Endodermal cell (in vitro differentiated cells): Measurements from ENCODE around the gene ZNF239. TPM values are rescaled to one million over a fixed set of nuclear protein-coding genes. Genes with fewer than 3 reads are reported as not detected.
"Not testable (repeated sequence)": the region's sequence is repeated elsewhere in the genome, so short reads cannot be mapped to it uniquely, and the experiment has no call there.

Source experiments
- DNase-seq: peaks from one replicate; pipeline ENCODE4 v3.0.0-alpha.2; 2017
- H3K27ac ChIP-seq: 2 replicates; pipeline ENCODE4 v1.5.1; 2013; ENCODE audit warnings: mild to moderate bottlenecking, low read depth, low read length, moderate library complexity
- H3K27me3 ChIP-seq: 2 replicates; pipeline ENCODE4 v1.6.1; 2013; ENCODE audit warnings: mild to moderate bottlenecking, low read length, moderate library complexity; ENCODE audit not compliant: insufficient read depth, control insufficient read depth, poor library complexity, severe bottlenecking
- H3K36me3 ChIP-seq: 2 replicates; pipeline ENCODE4 v1.7.0; 2013; ENCODE audit warnings: mild to moderate bottlenecking, low read length, moderate library complexity; ENCODE audit not compliant: control insufficient read depth, insufficient read depth
- H3K4me1 ChIP-seq: one replicate; pipeline ENCODE4 v1.7.0; 2013; ENCODE audit warnings: low read length; ENCODE audit not compliant: control insufficient read depth, insufficient read depth
- H3K4me3 ChIP-seq: 2 replicates; pipeline ENCODE4 v1.5.1; 2013; ENCODE audit warnings: mild to moderate bottlenecking, low read length, moderate library complexity
- H3K9ac ChIP-seq: 2 replicates; pipeline ENCODE4 v1.6.1; 2013; ENCODE audit warnings: mild to moderate bottlenecking, low read length, moderate library complexity; ENCODE audit not compliant: poor library complexity, severe bottlenecking; ENCODE audit errors: extremely low read depth
- H3K9me3 ChIP-seq: 2 replicates; pipeline ENCODE4 v1.6.1; 2013; ENCODE audit warnings: mild to moderate bottlenecking, low read length, moderate library complexity; ENCODE audit not compliant: control insufficient read depth
- H3K27ac Mint-ChIP-seq: 2 replicates; pipeline ENCODE4 v1.8.0; 2020; ENCODE audit warnings: mixed read lengths
- H3K27me3 Mint-ChIP-seq: 2 replicates; pipeline ENCODE4 v1.8.0; 2021; ENCODE audit warnings: mild to moderate bottlenecking, mixed read lengths; ENCODE audit not compliant: insufficient read depth
- H3K36me3 Mint-ChIP-seq: 2 replicates; pipeline ENCODE4 v1.8.0; 2020; ENCODE audit warnings: low read depth, mixed read lengths
- H3K4me1 Mint-ChIP-seq: 2 replicates; pipeline ENCODE4 v1.8.0; 2020; ENCODE audit warnings: mixed read lengths
- H3K4me3 Mint-ChIP-seq: 2 replicates; pipeline ENCODE4 v1.8.0; 2020; ENCODE audit warnings: mild to moderate bottlenecking, moderate library complexity, mixed read lengths
- H3K9me3 Mint-ChIP-seq: 2 replicates; pipeline ENCODE4 v1.8.0; 2020; ENCODE audit warnings: mild to moderate bottlenecking, mixed read lengths
- WGBS, 2 experiments: methylation state at CpG; one replicate each; pipeline versions ENCODE4 v1.1.5 to v1.1.7; 2013; ENCODE audit warnings: missing lambda C conversion rate in 2 of 2, mixed read lengths in 1 of 2; ENCODE audit not compliant: insufficient coverage in 1 of 2, insufficient read length in 1 of 2; 5-methylcytosine and 5-hydroxymethylcytosine counted together
- total RNA-seq, 2 donors: library from RNA; stranded (reverse); fragmentation: NEBNext Ultra II Directional in 1 of 2; extraction: Animal tissue kit (Norgen Biotek cat#: 25700) in 1 of 2; gene quantifications; 2 replicates in 1 of 2; 3 replicates in 1 of 2; pipeline ENCODE4 v1.2.1, GENCODE V29; 2021
- TF ChIP-seq, protein P1 (sequence below): fragments of 200-600 bp; sonication (generic); conservative IDR thresholded peaks from 2 replicates; pipeline ENCODE4 v1.5.0; 2021; ENCODE audit warnings: antibody characterized with exemption, mild to moderate bottlenecking

The ZNF239 gene
- total RNA-seq, 2 donors from 2014 or later, result 6.2 TPM

DNA sequence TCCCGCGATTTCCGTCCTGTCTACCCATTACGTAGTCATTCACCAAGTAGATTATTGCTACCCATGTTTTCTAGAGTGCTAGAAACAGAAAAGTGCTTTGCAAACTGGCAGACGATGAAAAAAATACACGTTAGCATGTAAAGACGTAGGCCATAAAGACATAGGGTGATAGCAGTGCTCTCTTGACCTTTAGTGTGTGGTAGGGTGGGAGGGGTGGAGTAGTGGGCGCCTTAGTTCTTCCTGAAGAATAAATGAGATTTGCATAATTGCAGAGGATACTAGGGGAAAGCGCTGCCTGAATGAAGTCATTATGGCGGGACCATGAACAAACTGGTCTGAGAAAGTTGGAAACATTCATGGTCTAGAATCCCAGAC, 32.8 kb upstream of the ZNF239 start:
- Mint-ChIP-seq H3K4me1 (peaks cover 7% of the 10 kb centered on the region), H3K27me3 (peaks cover 22% of the 10 kb centered on the region), H3K36me3 (peaks cover 26% of the 10 kb centered on the region), H3K9me3 (peaks cover 3% of the 10 kb centered on the region), H3K4me3 (peak overlapping the region; percentile 67), H3K27ac (no peak overlapping the region)
- no peaks in the 10 kb centered on the region for H3K36me3 ChIP-seq
- H3K27me3 ChIP-seq, result no peaks in the 10 kb centered on the region
- H3K27ac ChIP-seq, result no peak overlapping the region
- H3K9me3 ChIP-seq, result no peaks in the 10 kb centered on the region
- WGBS, 2 experiments, result 92 to 95% methylated on average over 10 of the region's 10 CpGs
- H3K4me1 ChIP-seq, result no peaks in the 10 kb centered on the region
- H3K9ac ChIP-seq, result no peak overlapping the region
- peak overlapping the region; percentile 70 for H3K4me3 ChIP-seq
- DNase-seq, result no peak
- TF ChIP-seq, protein P1, sequence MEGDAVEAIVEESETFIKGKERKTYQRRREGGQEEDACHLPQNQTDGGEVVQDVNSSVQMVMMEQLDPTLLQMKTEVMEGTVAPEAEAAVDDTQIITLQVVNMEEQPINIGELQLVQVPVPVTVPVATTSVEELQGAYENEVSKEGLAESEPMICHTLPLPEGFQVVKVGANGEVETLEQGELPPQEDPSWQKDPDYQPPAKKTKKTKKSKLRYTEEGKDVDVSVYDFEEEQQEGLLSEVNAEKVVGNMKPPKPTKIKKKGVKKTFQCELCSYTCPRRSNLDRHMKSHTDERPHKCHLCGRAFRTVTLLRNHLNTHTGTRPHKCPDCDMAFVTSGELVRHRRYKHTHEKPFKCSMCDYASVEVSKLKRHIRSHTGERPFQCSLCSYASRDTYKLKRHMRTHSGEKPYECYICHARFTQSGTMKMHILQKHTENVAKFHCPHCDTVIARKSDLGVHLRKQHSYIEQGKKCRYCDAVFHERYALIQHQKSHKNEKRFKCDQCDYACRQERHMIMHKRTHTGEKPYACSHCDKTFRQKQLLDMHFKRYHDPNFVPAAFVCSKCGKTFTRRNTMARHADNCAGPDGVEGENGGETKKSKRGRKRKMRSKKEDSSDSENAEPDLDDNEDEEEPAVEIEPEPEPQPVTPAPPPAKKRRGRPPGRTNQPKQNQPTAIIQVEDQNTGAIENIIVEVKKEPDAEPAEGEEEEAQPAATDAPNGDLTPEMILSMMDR, result no peak

DNA sequence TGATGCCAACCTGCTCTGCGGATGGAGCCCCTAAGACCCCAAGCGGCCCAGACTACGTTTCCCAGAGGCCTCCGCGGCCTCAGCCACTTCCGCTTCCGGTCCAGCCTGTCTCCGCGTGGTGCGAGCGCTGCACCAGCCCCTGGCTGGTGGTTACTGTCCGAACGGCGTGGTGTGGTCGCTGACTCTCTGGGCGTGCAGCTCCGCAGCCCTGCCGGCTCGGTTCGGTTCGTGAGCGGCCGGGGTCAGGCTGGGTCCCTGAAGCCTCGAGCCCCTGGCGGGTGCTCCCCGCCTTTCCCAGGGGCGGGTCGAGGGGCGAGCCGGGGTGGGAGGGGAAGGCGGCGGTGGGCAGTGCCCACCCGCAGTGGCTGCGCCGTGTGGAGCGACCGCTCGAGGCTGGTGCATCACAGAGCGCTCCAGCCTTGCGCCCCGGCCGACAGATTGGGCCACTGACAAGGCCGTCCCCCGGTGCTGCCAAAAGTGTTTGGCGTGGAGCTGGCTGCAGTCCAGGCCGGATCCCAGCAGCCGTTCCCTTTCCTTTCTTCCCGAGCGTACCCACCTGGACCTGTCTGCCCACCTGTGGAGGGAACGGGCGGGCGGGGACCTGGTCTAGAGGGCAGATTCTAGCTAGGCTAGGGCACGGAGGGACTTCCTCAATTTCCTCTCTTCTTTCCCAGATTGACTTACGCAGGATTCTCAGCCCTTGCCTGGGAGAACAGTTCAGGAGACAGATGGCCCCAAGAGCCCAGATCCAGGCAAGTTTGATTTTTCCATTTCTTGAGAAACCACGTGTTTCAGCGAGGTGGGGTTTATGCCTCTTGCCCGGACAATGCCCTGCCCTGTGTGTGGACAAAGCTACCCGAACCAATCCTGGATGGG, 32.1 kb upstream of the ZNF239 start, which contains the start of gene ZNF485:
Gene ZNF485, plus strand, starts transcription at position 116 of the 876 bp plus-strand sequence. Its CDS starts 613 bp downstream, at position 729.
- peak within 1 kb of the TSS; percentile 70 for H3K4me3 ChIP-seq
- no peak within 1 kb of the TSS for H3K9ac ChIP-seq
- H3K4me3 Mint-ChIP-seq, result peak within 1 kb of the TSS; percentile 67
- no peaks in the 10 kb centered on the region for H3K27me3 ChIP-seq
- DNase-seq, result peak; percentile 90
- no peaks in the 10 kb centered on the region for H3K4me1 ChIP-seq
- no peak within 1 kb of the TSS for H3K27ac Mint-ChIP-seq
- H3K9me3 Mint-ChIP-seq, result peaks cover 9% of the 10 kb centered on the region
- no peaks in the 10 kb centered on the region for H3K9me3 ChIP-seq
- peaks cover 26% of the 10 kb centered on the region for H3K27me3 Mint-ChIP-seq
- peaks cover 7% of the 10 kb centered on the region for H3K4me1 Mint-ChIP-seq
- TF ChIP-seq, protein P1, result no peak
- 8 to 30% methylated on average over 12 to 58 of the region's 58 CpGs for WGBS, 2 experiments
- H3K36me3 Mint-ChIP-seq, result peaks cover 20% of the 10 kb centered on the region
- no peak within 1 kb of the TSS for H3K27ac ChIP-seq
- H3K36me3 ChIP-seq, result no peaks in the 10 kb centered on the region

DNA sequence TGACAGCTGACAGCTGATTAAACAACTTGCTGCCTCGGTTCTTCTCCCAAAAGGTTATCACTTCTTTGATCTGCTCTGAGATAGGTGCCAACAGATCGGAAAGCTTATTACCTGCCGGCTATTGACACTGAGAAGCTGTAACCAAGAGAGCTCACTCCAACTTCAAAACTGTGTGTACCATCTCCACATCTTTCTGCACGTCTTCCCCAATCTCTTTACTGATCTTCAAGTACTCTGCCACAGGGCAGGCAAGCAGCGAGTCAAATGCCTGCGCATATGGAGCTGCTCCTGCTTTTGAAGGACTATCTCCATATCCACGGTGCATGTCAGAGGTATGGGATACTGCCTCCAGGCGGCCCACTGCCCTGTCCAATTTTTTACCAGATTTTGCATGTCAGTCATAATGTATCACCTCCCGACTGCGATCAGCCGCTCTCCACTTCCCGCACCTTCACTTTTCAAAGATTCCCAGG, 31.5 kb upstream of the ZNF239 start:
- Mint-ChIP-seq H3K27ac (no peak overlapping the region), H3K27me3 (peaks cover 26% of the 10 kb centered on the region), H3K36me3 (peaks cover 18% of the 10 kb centered on the region), H3K4me3 (peak overlapping the region; percentile 67), H3K9me3 (peaks cover 14% of the 10 kb centered on the region), H3K4me1 (peaks cover 7% of the 10 kb centered on the region)
- TF ChIP-seq, protein P1, result no peak
- no peak for DNase-seq
- H3K27ac ChIP-seq, result no peak overlapping the region
- H3K9me3 ChIP-seq, result peaks cover 6% of the 10 kb centered on the region
- no peaks in the 10 kb centered on the region for H3K4me1 ChIP-seq
- WGBS, 2 experiments, result 66 to 69% methylated on average over 11 to 12 of the region's 12 CpGs
- no peak overlapping the region for H3K9ac ChIP-seq
- no peaks in the 10 kb centered on the region for H3K36me3 ChIP-seq
- H3K27me3 ChIP-seq, result no peaks in the 10 kb centered on the region
- H3K4me3 ChIP-seq, result peak overlapping the region; percentile 70

DNA sequence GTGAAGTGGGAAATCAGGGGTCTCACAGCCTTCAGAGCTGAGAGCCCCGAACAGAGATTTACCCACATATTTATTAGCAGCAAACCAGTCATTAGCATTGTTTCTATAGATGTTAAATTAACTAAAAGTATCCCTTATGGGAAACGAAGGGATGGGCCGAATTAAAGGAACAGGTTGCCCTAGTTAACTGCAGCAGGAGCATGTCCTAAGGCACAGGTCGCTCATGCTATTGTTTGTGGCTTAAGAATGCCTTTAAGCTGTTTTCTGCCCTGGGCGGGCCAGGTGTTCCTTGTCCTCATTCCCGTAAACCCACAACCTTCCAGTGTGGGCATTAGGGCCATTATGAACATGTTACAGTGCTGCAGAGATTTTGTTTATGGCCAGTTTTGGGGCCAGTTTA, 27.2 kb upstream of the ZNF239 start:
- H3K9ac ChIP-seq, H3K36me3 Mint-ChIP-seq, H3K4me1 ChIP-seq, H3K27me3 ChIP-seq, H3K36me3 ChIP-seq, H3K4me1 Mint-ChIP-seq, DNase-seq, H3K4me3 ChIP-seq, H3K27ac ChIP-seq, H3K9me3 ChIP-seq, H3K27ac Mint-ChIP-seq, H3K4me3 Mint-ChIP-seq: not testable (repeated sequence)
- H3K9me3 Mint-ChIP-seq, result peaks cover 29% of the 10 kb centered on the region
- 79 to 80% methylated on average over 3 to 5 of the region's 6 CpGs for WGBS, 2 experiments
- H3K27me3 Mint-ChIP-seq, result peaks cover 22% of the 10 kb centered on the region
